Measurements from ENCODE around the gene GRK5. TPM values are rescaled to one million over a fixed set of nuclear protein-coding genes. Genes with fewer than 3 reads are reported as not detected.

GRK5 gene
- total RNA-seq, 1 experiment from 2014 or later: 4.8 TPM

GRCh38 chr10:119466655-119467054, 259.3 kb downstream of the GRK5 start:
- peak; percentile 65 to 75 for DNase-seq
- no peaks in the 10 kb centered on the region for H3K9me2 ChIP-seq (ENCODE audit: insufficient read depth)
- no peaks in the 10 kb centered on the region for H3K79me2 ChIP-seq (ENCODE audit: low read depth)
- no peak for TF ChIP-seq EZH2 (IDR thresholded peaks at IDR 0.05; ENCODE audit: low read depth)
- TF ChIP-seq CTCF (conservative IDR thresholded peaks at IDR 0.05): no peak
- no peaks in the 10 kb centered on the region; the same call in 1 of the 2 replicates for H3K9me3 ChIP-seq (ENCODE audit: insufficient read depth, low read depth)
- H3K4me2 ChIP-seq: peak overlapping the region; percentile 9
- ChIA-PET POLR2A (ENCODE audit: unreplicated experiment) (no interaction called here), CTCF (interaction anchor here (0.9 kb wide), 1 partner anchor 22 kb away, joined by 3 read pairs; no protein-coding TSS in a partner anchor)
- no peak overlapping the region for H2AFZ ChIP-seq
- intact Hi-C loops (cut with micrococcal nuclease; ENCODE audit: unreplicated experiment): no loop called here
- peaks cover 35% of the 10 kb centered on the region for H3K4me1 ChIP-seq (replicated peaks; ENCODE audit: insufficient read depth)
- H3F3A ChIP-seq (ENCODE audit: insufficient read depth, low read depth): peaks cover 12% of the 10 kb centered on the region
- H4K20me1 ChIP-seq (ENCODE audit: insufficient read depth): no peaks in the 10 kb centered on the region
- H3K36me3 ChIP-seq (ENCODE audit: low read depth): no peaks in the 10 kb centered on the region
- no TSS peak for BruUV-seq (replicated peaks)
- H3K27me3 ChIP-seq (ENCODE audit: insufficient read depth, low read depth): no peaks in the 10 kb centered on the region
- H3K4me3 ChIP-seq: no peak overlapping the region
- H3K27ac ChIP-seq: no peak overlapping the region

- no peak overlapping the region for H3K4me2 ChIP-seq
- no peak overlapping the region for H2AFZ ChIP-seq
- BruUV-seq (replicated peaks): no TSS peak
- no peaks in the 10 kb centered on the region for H4K20me1 ChIP-seq (ENCODE audit: insufficient read depth)
- no peaks in the 10 kb centered on the region for H3K79me2 ChIP-seq (ENCODE audit: low read depth)
- H3K27ac ChIP-seq: no peak overlapping the region
- POLR2A ChIA-PET (ENCODE audit: unreplicated experiment): no interaction called here
- H3K4me1 ChIP-seq (replicated peaks; ENCODE audit: insufficient read depth): peaks cover 14% of the 10 kb centered on the region
- no peak overlapping the region for H3K4me3 ChIP-seq
- no peaks in the 10 kb centered on the region; the same call in 1 of the 2 replicates for H3K9me3 ChIP-seq (ENCODE audit: insufficient read depth, low read depth)
- CTCF ChIA-PET: no interaction called here
- H3F3A ChIP-seq (ENCODE audit: insufficient read depth, low read depth): no peaks in the 10 kb centered on the region
- H3K27me3 ChIP-seq (ENCODE audit: insufficient read depth, low read depth): no peaks in the 10 kb centered on the region
- DNase-seq: no peak
- intact Hi-C loops (cut with micrococcal nuclease; ENCODE audit: unreplicated experiment): no loop called here
- no peaks in the 10 kb centered on the region for H3K9me2 ChIP-seq (ENCODE audit: insufficient read depth)
- H3K36me3 ChIP-seq (ENCODE audit: low read depth): no peaks in the 10 kb centered on the region
- TF ChIP-seq CTCF (conservative IDR thresholded peaks at IDR 0.05) (no peak), EZH2 (IDR thresholded peaks at IDR 0.05; ENCODE audit: low read depth) (no peak)
These were observed 261.4 kb downstream of the GRK5 start for GRCh38 chr10:119468542-119469324.

GRCh38 chr10:119469325-119469707, 261.9 kb downstream of the GRK5 start:
- no peak for TF ChIP-seq CTCF (conservative IDR thresholded peaks at IDR 0.05)
- no peak for TF ChIP-seq EZH2 (IDR thresholded peaks at IDR 0.05; ENCODE audit: low read depth)
- ChIA-PET POLR2A (ENCODE audit: unreplicated experiment) (no interaction called here), CTCF (no interaction called here)
- Histone ChIP-seq H3K27me3 (ENCODE audit: insufficient read depth, low read depth) (no peaks in the 10 kb centered on the region), H3K27ac (no peak overlapping the region), H4K20me1 (ENCODE audit: insufficient read depth) (no peaks in the 10 kb centered on the region), H3K9me3 (ENCODE audit: insufficient read depth, low read depth) (no peaks in the 10 kb centered on the region), H3K36me3 (ENCODE audit: low read depth) (no peaks in the 10 kb centered on the region), H3K4me2 (no peak overlapping the region), H3K79me2 (ENCODE audit: low read depth) (no peaks in the 10 kb centered on the region), H2AFZ (no peak overlapping the region), H3K9me2 (ENCODE audit: insufficient read depth) (no peaks in the 10 kb centered on the region), H3F3A (ENCODE audit: insufficient read depth, low read depth) (no peaks in the 10 kb centered on the region), H3K4me1 (replicated peaks; ENCODE audit: insufficient read depth) (peaks cover 13% of the 10 kb centered on the region), H3K4me3 (no peak overlapping the region)
- no TSS peak for BruUV-seq (replicated peaks)
- intact Hi-C loops (cut with micrococcal nuclease; ENCODE audit: unreplicated experiment): no loop called here
- DNase-seq: no peak

Data from PC-9 (cell line).